ENCODE data around the gene VAT1L. TPM values are rescaled to one million over a fixed set of nuclear protein-coding genes. Genes with fewer than 3 reads are reported as not detected.
A peak's percentile ranks its signal among the peaks of the same experiment; 100 is the strongest.

VAT1L gene
- total RNA-seq, 1 donor from 2014 or later: 17.9 TPM

- Mint-ChIP-seq H3K4me1 (ENCODE audit: low read depth, unreplicated experiment) (peaks cover 20% of the 10 kb centered on the region), H3K27me3 (ENCODE audit: unreplicated experiment) (no peaks in the 10 kb centered on the region), H3K4me3 (ENCODE audit: unreplicated experiment) (no peak overlapping the region), H3K9me3 (ENCODE audit: unreplicated experiment) (no peaks in the 10 kb centered on the region), H3K27ac (ENCODE audit: unreplicated experiment) (no peak overlapping the region), H3K36me3 (ENCODE audit: unreplicated experiment) (no peaks in the 10 kb centered on the region)
- DNase-seq: no peak
- TF ChIP-seq CTCF (IDR thresholded peaks at IDR 0.05; ENCODE audit: partially characterized antibody, unreplicated experiment): no peak
Observed at GRCh38 chr16:77793417-77793816, 5.1 kb downstream of the VAT1L start.

DNA sequence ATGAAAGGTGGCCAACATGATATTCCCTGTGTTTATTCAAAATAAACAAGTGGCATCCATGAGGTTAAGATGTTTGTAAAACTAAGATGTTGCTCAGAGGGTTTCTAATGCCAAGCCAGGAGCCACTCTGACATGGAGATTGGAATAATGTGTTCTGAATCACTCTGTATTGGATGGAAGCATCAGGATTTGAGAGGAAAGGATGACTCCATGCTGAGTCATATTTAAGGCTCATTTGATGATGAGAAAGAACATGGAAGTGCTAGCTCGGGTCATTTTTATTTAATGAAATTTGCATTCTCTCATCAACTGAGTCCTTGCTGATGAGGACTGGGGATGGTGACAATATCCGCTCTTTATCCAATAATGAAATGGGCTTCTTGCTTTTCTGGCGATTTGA lies 6.2 kb downstream of the VAT1L start:
- DNase-seq: no peak
- H3K9me3 Mint-ChIP-seq (ENCODE audit: unreplicated experiment): no peaks in the 10 kb centered on the region
- H3K27ac Mint-ChIP-seq (ENCODE audit: unreplicated experiment): no peak overlapping the region
- no peaks in the 10 kb centered on the region for H3K36me3 Mint-ChIP-seq (ENCODE audit: unreplicated experiment)
- H3K27me3 Mint-ChIP-seq (ENCODE audit: unreplicated experiment): no peaks in the 10 kb centered on the region
- no peak overlapping the region for H3K4me3 Mint-ChIP-seq (ENCODE audit: unreplicated experiment)
- no peak for TF ChIP-seq CTCF (IDR thresholded peaks at IDR 0.05; ENCODE audit: partially characterized antibody, unreplicated experiment)
- H3K4me1 Mint-ChIP-seq (ENCODE audit: low read depth, unreplicated experiment): peaks cover 18% of the 10 kb centered on the region

GRCh38 chr16:77801817-77802216 lies 13.5 kb downstream of the VAT1L start:
- H3K27me3 Mint-ChIP-seq (ENCODE audit: unreplicated experiment): peaks cover 5% of the 10 kb centered on the region
- no peaks in the 10 kb centered on the region for H3K9me3 Mint-ChIP-seq (ENCODE audit: unreplicated experiment)

GRCh38 chr16:77805398-77805797 lies 17.0 kb downstream of the VAT1L start:
- no peak overlapping the region for H3K27ac Mint-ChIP-seq (ENCODE audit: unreplicated experiment)
- H3K27me3 Mint-ChIP-seq (ENCODE audit: unreplicated experiment): peaks cover 5% of the 10 kb centered on the region
- TF ChIP-seq CTCF (IDR thresholded peaks at IDR 0.05; ENCODE audit: partially characterized antibody, unreplicated experiment): no peak
- peaks cover 8% of the 10 kb centered on the region for H3K4me1 Mint-ChIP-seq (ENCODE audit: low read depth, unreplicated experiment)
- no peak overlapping the region for H3K4me3 Mint-ChIP-seq (ENCODE audit: unreplicated experiment)
- peaks cover 3% of the 10 kb centered on the region for H3K36me3 Mint-ChIP-seq (ENCODE audit: unreplicated experiment)
- no peak for DNase-seq
- peaks cover 4% of the 10 kb centered on the region for H3K9me3 Mint-ChIP-seq (ENCODE audit: unreplicated experiment)

More at GRCh38 chr16:77801817-77802216, 13.5 kb downstream of the VAT1L start:
- Mint-ChIP-seq H3K4me1 (ENCODE audit: low read depth, unreplicated experiment) (peaks cover 11% of the 10 kb centered on the region), H3K27ac (ENCODE audit: unreplicated experiment) (no peak overlapping the region), H3K4me3 (ENCODE audit: unreplicated experiment) (no peak overlapping the region), H3K36me3 (ENCODE audit: unreplicated experiment) (no peaks in the 10 kb centered on the region)
- DNase-seq: no peak
- TF ChIP-seq CTCF (IDR thresholded peaks at IDR 0.05; ENCODE audit: partially characterized antibody, unreplicated experiment): no peak

DNA sequence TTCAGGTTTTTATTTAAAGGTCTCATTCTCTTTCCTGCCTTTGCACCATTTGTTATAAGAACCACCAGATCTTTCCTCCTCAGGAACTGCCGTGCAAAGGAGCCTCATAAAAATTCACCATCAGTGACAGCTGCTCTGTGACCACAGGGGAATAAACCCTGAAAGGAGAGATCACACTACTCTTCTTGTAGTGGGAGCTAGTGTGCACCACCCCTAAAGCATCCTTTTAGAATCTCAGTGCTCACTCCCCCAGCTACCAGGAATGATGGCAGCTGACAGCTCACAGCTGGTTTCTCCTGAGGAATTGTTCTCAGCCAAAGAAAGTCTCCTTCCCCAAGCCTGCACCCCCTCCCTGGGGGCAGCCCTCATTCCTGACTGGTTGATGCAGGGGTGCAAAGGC lies 18.7 kb downstream of the VAT1L start:
- TF ChIP-seq CTCF (IDR thresholded peaks at IDR 0.05; ENCODE audit: partially characterized antibody, unreplicated experiment): no peak
- Mint-ChIP-seq H3K4me3 (ENCODE audit: unreplicated experiment) (no peak overlapping the region), H3K27me3 (ENCODE audit: unreplicated experiment) (peaks cover 3% of the 10 kb centered on the region), H3K36me3 (ENCODE audit: unreplicated experiment) (peaks cover 3% of the 10 kb centered on the region), H3K4me1 (ENCODE audit: low read depth, unreplicated experiment) (peaks cover 8% of the 10 kb centered on the region), H3K9me3 (ENCODE audit: unreplicated experiment) (peaks cover 4% of the 10 kb centered on the region), H3K27ac (ENCODE audit: unreplicated experiment) (peak overlapping the region; percentile 81)
- no peak for DNase-seq

Measured in glutamatergic neuron (in vitro differentiated cells).